A673 (cell line): ENCODE results near the gene TEX101.
"Not testable (repeated sequence)": the region's sequence is repeated elsewhere in the genome, so short reads cannot be mapped to it uniquely, and the experiment has no call there.

Experiments used
- CTCF ChIP-seq: fragments of 300-800, 200-600 bp; sonication (generic); conservative IDR thresholded peaks from 2 replicates; pipeline ENCODE4 v1.5.1; 2017; ENCODE audit warnings: low read depth, mild to moderate bottlenecking, antibody characterized with exemption, low read length, moderate library complexity, mixed read lengths
- EZH2 ChIP-seq: fragments of 200-600 bp; sonication (generic); IDR thresholded peaks from 2 replicates; pipeline ENCODE4 v1.6.1; 2017; ENCODE audit warnings: borderline replicate concordance, low read depth, mild to moderate bottlenecking, mixed read lengths, antibody characterized with exemption, low read length; ENCODE audit not compliant: poor library complexity, severe bottlenecking

- TF ChIP-seq CTCF, EZH2: not testable (repeated sequence)
Observed at GRCh38 chr19:43377624-43378023, 37.1 kb upstream of the TEX101 start.
